ENCODE data around the gene SDHAF1. TPM values are rescaled to one million over a fixed set of nuclear protein-coding genes. Genes with fewer than 3 reads are reported as not detected.
A peak's percentile ranks its signal among the peaks of the same experiment; 100 is the strongest.
"Not testable (repeated sequence)": the region's sequence is repeated elsewhere in the genome, so short reads cannot be mapped to it uniquely, and the experiment has no call there.

The SDHAF1 gene
- total and polyA plus RNA-seq, 3 experiments from 2014 or later, result 21.0 to 54.2 (median 21.9) TPM

GRCh38 chr19:36027696-36028095, 32.7 kb downstream of the SDHAF1 start:
- no peak overlapping the region for H3K27ac ChIP-seq (ENCODE audit: low read depth, low read length)
- CTCF ChIA-PET, result no interaction called here

GRCh38 chr19:36028313-36029041, 33.5 kb downstream of the SDHAF1 start:
- Histone ChIP-seq H3K4me3 (ENCODE audit: low read length) (no peak overlapping the region), H3K36me3 (ENCODE audit: insufficient read depth, low read length) (no peaks in the 10 kb centered on the region), H3K4me1 (ENCODE audit: insufficient read depth, low read length) (no peaks in the 10 kb centered on the region), H3K27ac (ENCODE audit: low read depth, low read length) (no peak overlapping the region), H3K27me3 (ENCODE audit: insufficient read depth, low read length, poor library complexity, severe bottlenecking) (no peaks in the 10 kb centered on the region), H3K9me3 (ENCODE audit: low read length) (no peaks in the 10 kb centered on the region)
- H3K27me3 Mint-ChIP-seq, result peaks cover 0 to 8% of the 10 kb centered on the region in 2 donors
- H3K36me3 Mint-ChIP-seq, result peaks cover 6 to 22% (median 10%) of the 10 kb centered on the region in 3 donors
- H3K4me1 Mint-ChIP-seq, result peaks cover 1 to 11% (median 9%) of the 10 kb centered on the region in 3 donors
- no peaks in the 10 kb centered on the region for H3K9me3 Mint-ChIP-seq
- peak overlapping the region in 2 of 8 donors; percentile 14 to 87 for H3K27ac Mint-ChIP-seq
- H3K4me3 Mint-ChIP-seq, result no peak overlapping the region
- DNase-seq, result no peak
- ChIA-PET CTCF (no interaction called here), POLR2A (interaction anchor here (0.7 kb wide), 1 partner anchor 29 kb away, joined by 5 read pairs; no protein-coding TSS in a partner anchor)

More at GRCh38 chr19:36027696-36028095, 32.7 kb downstream of the SDHAF1 start:
- H3K4me3 Mint-ChIP-seq, result no peak overlapping the region
- no peaks in the 10 kb centered on the region for H3K36me3 ChIP-seq (ENCODE audit: insufficient read depth, low read length)
- POLR2A ChIA-PET, result no interaction called here
- H3K36me3 Mint-ChIP-seq, result peaks cover 11 to 27% (median 14%) of the 10 kb centered on the region in 3 donors
- H3K27ac Mint-ChIP-seq, result no peak overlapping the region
- no peak for DNase-seq
- H3K4me1 ChIP-seq (ENCODE audit: insufficient read depth, low read length), result no peaks in the 10 kb centered on the region
- H3K9me3 Mint-ChIP-seq, result no peaks in the 10 kb centered on the region
- peaks cover 0 to 8% of the 10 kb centered on the region in 2 donors for H3K27me3 Mint-ChIP-seq
- H3K9me3 ChIP-seq (ENCODE audit: low read length), result no peaks in the 10 kb centered on the region
- peaks cover 1 to 9% (median 7%) of the 10 kb centered on the region in 3 donors for H3K4me1 Mint-ChIP-seq
- no peaks in the 10 kb centered on the region for H3K27me3 ChIP-seq (ENCODE audit: insufficient read depth, low read length, poor library complexity, severe bottlenecking)
- no peak overlapping the region for H3K4me3 ChIP-seq (ENCODE audit: low read length)

GRCh38 chr19:36030264-36031148, 35.5 kb downstream of the SDHAF1 start:
- Histone ChIP-seq H3K4me3 (ENCODE audit: low read length) (no peak overlapping the region), H3K36me3 (ENCODE audit: insufficient read depth, low read length) (peaks cover 4% of the 10 kb centered on the region), H3K4me1 (ENCODE audit: insufficient read depth, low read length) (peaks cover 7% of the 10 kb centered on the region), H3K9me3 (ENCODE audit: low read length) (no peaks in the 10 kb centered on the region), H3K27ac (ENCODE audit: low read depth, low read length) (no peak overlapping the region), H3K27me3 (ENCODE audit: insufficient read depth, low read length, poor library complexity, severe bottlenecking) (no peaks in the 10 kb centered on the region)
- peaks cover 12 to 23% (median 17%) of the 10 kb centered on the region in 3 donors for H3K4me1 Mint-ChIP-seq
- H3K27ac Mint-ChIP-seq, result peak overlapping the region in 1 of 8 donors; percentile 78
- no peak overlapping the region for H3K4me3 Mint-ChIP-seq
- no peaks in the 10 kb centered on the region for H3K9me3 Mint-ChIP-seq
- H3K27me3 Mint-ChIP-seq, result peaks cover 0 to 11% of the 10 kb centered on the region in 2 donors
- POLR2A ChIA-PET, result no interaction called here
- no peak for DNase-seq
- peaks cover 9 to 32% (median 12%) of the 10 kb centered on the region in 3 donors for H3K36me3 Mint-ChIP-seq
- CTCF ChIA-PET, result interaction anchor here (0.8 kb wide), 1 partner anchor 31 kb away, joined by 3 read pairs; no protein-coding TSS in a partner anchor

GRCh38 chr19:36031308-36031707, 36.3 kb downstream of the SDHAF1 start:
- ChIA-PET POLR2A (no interaction called here), CTCF (no interaction called here)
- Histone ChIP-seq H3K4me1 (ENCODE audit: insufficient read depth, low read length) (peaks cover 15% of the 10 kb centered on the region), H3K27me3 (ENCODE audit: insufficient read depth, low read length, poor library complexity, severe bottlenecking) (no peaks in the 10 kb centered on the region), H3K4me3 (ENCODE audit: low read length) (no peak overlapping the region), H3K27ac (ENCODE audit: low read depth, low read length) (no peak overlapping the region), H3K9me3 (ENCODE audit: low read length) (no peaks in the 10 kb centered on the region), H3K36me3 (ENCODE audit: insufficient read depth, low read length) (peaks cover 4% of the 10 kb centered on the region)
- no peak overlapping the region for H3K4me3 Mint-ChIP-seq
- H3K36me3 Mint-ChIP-seq, result peaks cover 9 to 32% (median 11%) of the 10 kb centered on the region in 3 donors
- H3K4me1 Mint-ChIP-seq, result peaks cover 16 to 31% (median 23%) of the 10 kb centered on the region in 3 donors
- no peaks in the 10 kb centered on the region for H3K9me3 Mint-ChIP-seq
- H3K27me3 Mint-ChIP-seq, result peaks cover 0 to 11% of the 10 kb centered on the region in 2 donors
- DNase-seq, result no peak
- H3K27ac Mint-ChIP-seq, result peak overlapping the region in 2 of 8 donors; percentile 38 to 54

GRCh38 chr19:36032251-36033104, 37.5 kb downstream of the SDHAF1 start, which contains the start of gene CLIP3:
Gene CLIP3, minus strand, starts transcription at chr19:36032873. Its CDS starts 516 bp downstream, at chr19:36032357.
- Mint-ChIP-seq H3K9me3 (no peaks in the 10 kb centered on the region), H3K36me3 (peaks cover 9 to 33% (median 11%) of the 10 kb centered on the region in 3 donors), H3K27me3 (peaks cover 0 to 11% of the 10 kb centered on the region in 2 donors), H3K4me3 (peak within 1 kb of the TSS in 5 of 7 donors; percentile 33 to 78 (median 50)), H3K27ac (peak within 1 kb of the TSS in 3 of 8 donors; percentile 33 to 79 (median 54)), H3K4me1 (peaks cover 22 to 37% (median 31%) of the 10 kb centered on the region in 3 donors)
- peaks cover 25% of the 10 kb centered on the region for H3K4me1 ChIP-seq (ENCODE audit: insufficient read depth, low read length)
- DNase-seq, result peak in 1 of 5 donors; percentile 37
- ChIA-PET CTCF (no interaction called here), POLR2A (no interaction called here)
- no peaks in the 10 kb centered on the region for H3K9me3 ChIP-seq (ENCODE audit: low read length)
- H3K4me3 ChIP-seq (ENCODE audit: low read length), result no peak within 1 kb of the TSS
- H3K36me3 ChIP-seq (ENCODE audit: insufficient read depth, low read length), result peaks cover 4% of the 10 kb centered on the region
- H3K27ac ChIP-seq (ENCODE audit: low read depth, low read length), result no peak within 1 kb of the TSS
- H3K27me3 ChIP-seq (ENCODE audit: insufficient read depth, low read length, poor library complexity, severe bottlenecking), result no peaks in the 10 kb centered on the region

GRCh38 chr19:36040495-36040894, 45.5 kb downstream of the SDHAF1 start:
- Mint-ChIP-seq H3K27ac (peak overlapping the region in 1 of 8 donors; percentile 93), H3K4me1 (peaks cover 15 to 19% (median 15%) of the 10 kb centered on the region in 3 donors), H3K9me3 (no peaks in the 10 kb centered on the region), H3K36me3 (peaks cover 0 to 25% (median 10%) of the 10 kb centered on the region in 3 donors), H3K4me3 (no peak overlapping the region), H3K27me3 (peaks cover 0 to 2% of the 10 kb centered on the region in 2 donors)
- ChIA-PET POLR2A (no interaction called here), CTCF (no interaction called here)
- Histone ChIP-seq H3K36me3 (ENCODE audit: insufficient read depth, low read length) (no peaks in the 10 kb centered on the region), H3K27me3 (ENCODE audit: insufficient read depth, low read length, poor library complexity, severe bottlenecking) (no peaks in the 10 kb centered on the region), H3K9me3 (ENCODE audit: low read length) (no peaks in the 10 kb centered on the region), H3K4me1 (ENCODE audit: insufficient read depth, low read length) (peaks cover 17% of the 10 kb centered on the region), H3K4me3 (ENCODE audit: low read length) (no peak overlapping the region), H3K27ac (ENCODE audit: low read depth, low read length) (no peak overlapping the region)
- no peak for DNase-seq

- POLR2A ChIA-PET, result interaction anchor here (0.6 kb wide), 1 partner anchor 35 kb away, joined by 5 read pairs; no protein-coding TSS in a partner anchor
- CTCF ChIA-PET; H3K9me3 Mint-ChIP-seq; H3K36me3 ChIP-seq (ENCODE audit: insufficient read depth, low read length); DNase-seq; H3K27me3 Mint-ChIP-seq; H3K9me3 ChIP-seq (ENCODE audit: low read length); H3K4me3 Mint-ChIP-seq; H3K27ac ChIP-seq (ENCODE audit: low read depth, low read length); H3K4me3 ChIP-seq (ENCODE audit: low read length); H3K27me3 ChIP-seq (ENCODE audit: insufficient read depth, low read length, poor library complexity, severe bottlenecking): not testable (repeated sequence)
- peaks cover 9 to 14% (median 11%) of the 10 kb centered on the region in 3 donors for H3K4me1 Mint-ChIP-seq
- peaks cover 0 to 25% (median 10%) of the 10 kb centered on the region in 3 donors for H3K36me3 Mint-ChIP-seq
- H3K4me1 ChIP-seq (ENCODE audit: insufficient read depth, low read length), result peaks cover 11% of the 10 kb centered on the region
- H3K27ac Mint-ChIP-seq, result peak overlapping the region in 2 of 8 donors; percentile 38 to 44
These were observed 46.1 kb downstream of the SDHAF1 start for GRCh38 chr19:36041092-36041491.

Data from CD8-positive, alpha-beta memory T cell (primary cell).